ENCODE data around the gene TCEA2.

- peak; percentile 12 for TF ChIP-seq CTCF (IDR thresholded peaks at IDR 0.05; ENCODE audit: insufficient read depth, low read length, poor library complexity, severe bottlenecking)
- TF ChIP-seq EZH2phosphoT487 (conservative IDR thresholded peaks at IDR 0.05; ENCODE audit: low read length): no peak
These were observed 8.9 kb upstream of the TCEA2 start for GRCh38 chr20:64053841-64054661.
